Vagina (tissue), 2 donors: Measurements from ENCODE around the gene INPP5A.

Source experiments
- POLR2A ChIP-seq, 2 donors: fragments of 450-650 bp; IDR thresholded peaks; one replicate each; pipeline ENCODE4 v1.6.1; 2017; ENCODE audit warnings: antibody characterized with exemption in 2 of 2, mild to moderate bottlenecking in 2 of 2, moderate library complexity in 2 of 2
- POLR2AphosphoS5 ChIP-seq, 2 donors: sonication (generic); formaldehyde crosslinking; IDR thresholded peaks; one replicate each; pipeline ENCODE4 v1.9.0; 2017; ENCODE audit warnings: antibody characterized with exemption in 2 of 2, mild to moderate bottlenecking in 2 of 2, low read depth in 1 of 2; ENCODE audit not compliant: insufficient read depth in 1 of 2

- TF ChIP-seq POLR2A (IDR thresholded peaks at IDR 0.05), result no peak
- TF ChIP-seq POLR2AphosphoS5 (IDR thresholded peaks at IDR 0.05; ENCODE audit: insufficient read depth in 1 of 2, low read depth in 1 of 2), result no peak
These were observed 265.2 kb downstream of the INPP5A start for GRCh38 chr10:132802694-132803320.
